HepG2 (cell line): Measurements from ENCODE around the gene RERE. TPM values are rescaled to one million over a fixed set of nuclear protein-coding genes. Genes with fewer than 3 reads are reported as not detected.

Source experiments
- ATAC-seq: fragments of 200-7000 bp; cut with Tn5 transposase; 3 replicates; pipeline ENCODE4 v1.9.1; 2020; ENCODE audit warnings: mild to moderate bottlenecking, moderate library complexity
- BruUV-seq: library from RNA; stranded (reverse); fragments of 400-500 nt; replicated peaks from 2 replicates; lab custom pipeline; 2021; lab: Mats Ljungman, UMichigan
- CTCF ChIA-PET: fragments of 300-600 bp; formaldehyde crosslinking; extraction: SDS; loops from one replicate; lab custom pipeline; 2021; ENCODE audit warnings: low total read pairs, inconsistent platforms, low intra/inter-chr PET ratio; lab: Yijun Ruan, JAX
- POLR2A ChIA-PET: fragments of 350-600 bp; sonication (Branson Sonifier 250); formaldehyde crosslinking; loops from one replicate; lab custom pipeline; 2020; ENCODE audit warnings: antibody characterized with exemption, inconsistent platforms; lab: Yijun Ruan, JAX
- DNase-seq: peaks from one replicate; pipeline ENCODE4 v3.0.0-alpha.2; 2015; ENCODE audit warnings: low spot score
- FAIRE-seq: peaks from 3 replicates; lab custom pipeline; 2011; peaks lifted over from hg19 to GRCh38; lab: Jason Lieb, UNC
- H2AFZ ChIP-seq: one replicate; pipeline ENCODE4 v1.6.1; 2011; ENCODE audit warnings: low read length, inconsistent platforms
- H3K27ac ChIP-seq: fragments of 300-600 bp; 3 replicates; pipeline ENCODE4 v1.8.0; 2011; ENCODE audit warnings: mixed run types, mild to moderate bottlenecking, mixed read lengths, low read length, inconsistent platforms; ENCODE audit not compliant: insufficient read depth; ENCODE audit errors: extremely low read length
- H3K27me3 ChIP-seq, 2 experiments: fragments of 200-600 bp in 1 of 2; 2 replicates in 1 of 2; 3 replicates in 1 of 2; pipeline versions ENCODE4 v1.6.0 to v1.8.0; 2011; ENCODE audit warnings: low read length in 2 of 2, mild to moderate bottlenecking in 2 of 2, moderate library complexity in 2 of 2, inconsistent platforms in 1 of 2; ENCODE audit not compliant: insufficient read depth in 2 of 2, control insufficient read depth in 1 of 2
- H3K36me3 ChIP-seq, 2 experiments: fragments of 200-600 bp in 1 of 2; replicated peaks in 1 of 2; 2 replicates in 1 of 2; 3 replicates in 1 of 2; pipeline versions ENCODE4 v1.5.1 to v1.8.0; 2011; ENCODE audit warnings: low read length in 2 of 2, inconsistent platforms in 1 of 2; ENCODE audit not compliant: insufficient read depth in 2 of 2, control insufficient read depth in 1 of 2
- H3K4me1 ChIP-seq: 2 replicates; pipeline ENCODE4 v1.5.1; 2012; ENCODE audit warnings: low read length, inconsistent platforms; ENCODE audit not compliant: insufficient read depth
- H3K4me2 ChIP-seq: 2 replicates; pipeline ENCODE4 v1.6.0; 2011; ENCODE audit warnings: low read depth, low read length, inconsistent platforms
- H3K4me3 ChIP-seq, 3 experiments: fragments of 200-600 bp in 1 of 3; sonication (generic), shearing (Covaris generic) in 1 of 3; replicated peaks in 1 of 3; 2 replicates each; pipeline ENCODE4 v1.5.1; 2011 to 2016; ENCODE audit warnings: low read length in 3 of 3, inconsistent platforms in 2 of 3, low read depth in 2 of 3, mild to moderate bottlenecking in 2 of 3, control low read depth in 1 of 3, mixed read lengths in 1 of 3; ENCODE audit not compliant: insufficient read depth in 1 of 3
- H3K79me2 ChIP-seq: one replicate; pipeline ENCODE4 v1.6.1; 2011; ENCODE audit warnings: low read length, inconsistent platforms; ENCODE audit not compliant: insufficient read depth
- H3K9ac ChIP-seq: 2 replicates; pipeline ENCODE4 v1.6.0; 2011; ENCODE audit warnings: mild to moderate bottlenecking, low read depth, low read length, inconsistent platforms; ENCODE audit not compliant: insufficient read depth
- H3K9me3 ChIP-seq: 2 replicates; pipeline ENCODE4 v1.5.1; 2012; ENCODE audit warnings: mild to moderate bottlenecking, low read length
- H4K20me1 ChIP-seq: 2 replicates; pipeline ENCODE4 v1.6.0; 2011; ENCODE audit warnings: inconsistent platforms, mild to moderate bottlenecking, low read length, moderate library complexity; ENCODE audit not compliant: insufficient read depth
- ATRX ChIP-seq: sonication (generic); formaldehyde crosslinking; IDR thresholded peaks from 2 replicates; pipeline ENCODE4 v1.4.0; 2020; ENCODE audit warnings: missing genetic modification reagents, borderline replicate concordance
- EP300 ChIP-seq, 3 experiments: sonication (generic) in 1 of 3; formaldehyde crosslinking in 1 of 3; IDR thresholded peaks; 2 replicates each; pipeline versions ENCODE4 v1.5.1 to v1.6.1; 2011 to 2020; ENCODE audit warnings: low read depth in 2 of 3, low read length in 2 of 3, borderline replicate concordance in 1 of 3, improper control_type of control experiment in 1 of 3, mild to moderate bottlenecking in 1 of 3, missing genetic modification reagents in 1 of 3, moderate library complexity in 1 of 3
- IRX3 ChIP-seq: sonication (generic); formaldehyde crosslinking; IDR thresholded peaks from 2 replicates; pipeline ENCODE4 v1.8.1; 2023; ENCODE audit warnings: mild to moderate bottlenecking, low read depth, missing genetic modification reagents, borderline replicate concordance
- JDP2 ChIP-seq: sonication (generic); formaldehyde crosslinking; IDR thresholded peaks from 2 replicates; pipeline ENCODE4 v1.8.1; 2022; ENCODE audit warnings: missing genetic modification reagents, borderline replicate concordance
- KIAA2018 ChIP-seq: sonication (generic); formaldehyde crosslinking; IDR thresholded peaks from 2 replicates; pipeline ENCODE4 v1.5.0; 2020; ENCODE audit warnings: mild to moderate bottlenecking, missing genetic modification reagents, borderline replicate concordance
- MLLT10 ChIP-seq: sonication (generic); formaldehyde crosslinking; IDR thresholded peaks from 2 replicates; pipeline ENCODE4 v1.4.0; 2020; ENCODE audit warnings: missing genetic modification reagents
- NFRKB ChIP-seq: fragments of 450-650 bp; IDR thresholded peaks from 2 replicates; pipeline ENCODE4 v1.6.1; 2017
- TFDP1 ChIP-seq: IDR thresholded peaks from 2 replicates; pipeline ENCODE4 v1.6.1; 2016; ENCODE audit warnings: missing compliant biosample characterization, missing genetic modification reagents, borderline replicate concordance
- ZBTB3 ChIP-seq: sonication (generic); formaldehyde crosslinking; IDR thresholded peaks from 2 replicates; pipeline ENCODE4 v1.4.0; 2020; ENCODE audit warnings: low read depth, mild to moderate bottlenecking, moderate library complexity, missing genetic modification reagents, borderline replicate concordance
- ZKSCAN8 ChIP-seq: IDR thresholded peaks from 2 replicates; pipeline ENCODE4 v1.6.1; 2016; ENCODE audit warnings: borderline replicate concordance, missing genetic modification reagents, missing compliant biosample characterization
- ZNF746 ChIP-seq: sonication (generic); formaldehyde crosslinking; IDR thresholded peaks from 2 replicates; pipeline ENCODE4 v1.8.0; 2022; ENCODE audit warnings: mild to moderate bottlenecking, missing genetic modification reagents
- WGBS: methylation state at CpG from one replicate; pipeline ENCODE4 v1.1.6; 2017; ENCODE audit warnings: low lambda C conversion rate; 5-methylcytosine and 5-hydroxymethylcytosine counted together
- in situ Hi-C: cut with HindIII; loops from 2 replicates; pipeline ENCODE4 v1.10.0; 2017; ENCODE audit warnings: low pct_unique_long_range_greater_than_20kb; ENCODE audit not compliant: extremely low pct_ligation_motif_present
- intact Hi-C: fragments of 100-400 bp; cut with micrococcal nuclease; formaldehyde crosslinking; loops from one replicate; pipeline ENCODE4 v1.10.0; 2022; ENCODE audit not compliant: unreplicated experiment
- polyA plus RNA-seq, 8 experiments: library from polyadenylated mRNA; depleted of rRNA in 3 of 8; stranded (reverse) in 7 of 8; unstranded in 1 of 8; fragments of >200 nt; fragmentation: Illumina TruSeq in 4 of 8; extraction: Trizol in 4 of 8; gene quantifications; 2 replicates each; pipeline versions ENCODE4 v1.2.1 to v1.2.3, GENCODE V29; 2011 to 2016; ENCODE audit warnings: low read depth in 4 of 8, missing spikeins in 1 of 8, mixed read lengths in 1 of 8; ENCODE audit not compliant: insufficient read depth in 1 of 8
- total RNA-seq, 5 experiments: library from RNA; depleted of rRNA; stranded (reverse); fragments of >200 nt; fragmentation: Illumina TruSeq; extraction: Trizol; gene quantifications; 2 replicates each; pipeline ENCODE4 v1.2.3, GENCODE V29; 2016; ENCODE audit warnings: low read depth in 1 of 5
- TF ChIP-seq, protein P1 (sequence below): IDR thresholded peaks from 2 replicates; pipeline ENCODE4 v1.6.1; 2016; ENCODE audit warnings: missing compliant biosample characterization, missing genetic modification reagents, borderline replicate concordance

Gene RERE
- total and polyA plus RNA-seq, 2 of the 13 experiments (the other 11 are each of a cell fraction or from before 2014, with no cell fraction given), result 18.3 to 21.9 TPM

- H3K27me3 ChIP-seq, result no peaks in the 10 kb centered on the region; a peak in 1 of 5 replicates
- ChIA-PET CTCF (no interaction called here), POLR2A (no interaction called here)
- no peak overlapping the region for H3K27ac ChIP-seq
- no peak overlapping the region for H2AFZ ChIP-seq
- H3K79me2 ChIP-seq, result peaks cover 98% of the 10 kb centered on the region
- H3K9ac ChIP-seq, result no peak overlapping the region
- peaks cover 39% of the 10 kb centered on the region for H4K20me1 ChIP-seq
- 86% methylated on average over 2 of the region's 2 CpGs for WGBS
- in situ Hi-C loops (no loop called here), intact Hi-C loops (no loop called here)
- DNase-seq (no peak), ATAC-seq (no peak), FAIRE-seq (no peak)
- H3K4me3 ChIP-seq, result no peak overlapping the region
- H3K4me2 ChIP-seq, result no peak overlapping the region
- no peaks in the 10 kb centered on the region for H3K9me3 ChIP-seq
- BruUV-seq, result no TSS peak
- peaks cover 92% of the 10 kb centered on the region for H3K4me1 ChIP-seq
- no peaks in the 10 kb centered on the region for H3K36me3 ChIP-seq
- TF ChIP-seq ZNF746 (CRISPR knock-in tag) (no peak), MLLT10 (CRISPR knock-in tag) (no peak), JDP2 (CRISPR knock-in tag) (no peak), TFDP1 (CRISPR knock-in tag) (no peak), NFRKB (no peak), ZBTB3 (CRISPR knock-in tag) (no peak), ATRX (CRISPR knock-in tag) (no peak), IRX3 (no peak), ZKSCAN8 (CRISPR knock-in tag) (no peak), KIAA2018 (CRISPR knock-in tag) (no peak), EP300 (IDR thresholded peaks at IDR 0.05; ENCODE audit: low read depth in 2 of 2, low read length in 2 of 2) (no peak), EP300 (CRISPR knock-in tag; IDR thresholded peaks at IDR 0.05; ENCODE audit: borderline replicate concordance) (no peak)
- TF ChIP-seq, protein P1, sequence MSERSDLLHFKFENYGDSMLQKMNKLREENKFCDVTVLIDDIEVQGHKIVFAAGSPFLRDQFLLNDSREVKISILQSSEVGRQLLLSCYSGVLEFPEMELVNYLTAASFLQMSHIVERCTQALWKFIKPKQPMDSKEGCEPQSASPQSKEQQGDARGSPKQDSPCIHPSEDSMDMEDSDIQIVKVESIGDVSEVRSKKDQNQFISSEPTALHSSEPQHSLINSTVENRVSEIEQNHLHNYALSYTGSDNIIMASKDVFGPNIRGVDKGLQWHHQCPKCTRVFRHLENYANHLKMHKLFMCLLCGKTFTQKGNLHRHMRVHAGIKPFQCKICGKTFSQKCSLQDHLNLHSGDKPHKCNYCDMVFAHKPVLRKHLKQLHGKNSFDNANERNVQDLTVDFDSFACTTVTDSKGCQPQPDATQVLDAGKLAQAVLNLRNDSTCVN (CRISPR knock-in tag), result no peak
These were observed 139.7 kb downstream of the RERE start for GRCh38 chr1:8677782-8678181.
